Stimulated activated CD4-positive, alpha-beta T cell treated with anti-CD3 and anti-CD28 coated beads, Interleukin-4, amount 100 ng/mL, for 1 hour (primary cell): ENCODE measurements around the gene ERLIN1.
A peak's percentile ranks its signal among the peaks of the same experiment; 100 is the strongest.

ENCODE experiments used
- DNase-seq: peaks from one replicate; pipeline ENCODE4 v3.0.0-alpha.2; 2020

ERLIN1 gene

DNA sequence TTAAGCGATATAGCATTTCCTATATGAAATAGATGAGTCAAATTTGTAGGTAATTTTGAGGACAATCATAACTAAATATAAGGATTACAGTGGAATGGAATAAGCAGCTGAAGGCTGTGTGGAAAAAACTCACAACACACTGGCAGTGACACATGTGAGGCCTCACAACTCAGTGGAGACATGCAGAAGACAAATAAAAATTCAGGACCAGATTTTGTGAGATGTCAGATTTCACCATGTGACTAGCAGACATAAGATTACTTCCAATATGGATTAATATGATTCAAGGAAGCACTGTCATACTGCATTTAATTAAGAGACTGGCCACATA, 17.6 kb downstream of the ERLIN1 start:
- DNase-seq = no peak

DNA sequence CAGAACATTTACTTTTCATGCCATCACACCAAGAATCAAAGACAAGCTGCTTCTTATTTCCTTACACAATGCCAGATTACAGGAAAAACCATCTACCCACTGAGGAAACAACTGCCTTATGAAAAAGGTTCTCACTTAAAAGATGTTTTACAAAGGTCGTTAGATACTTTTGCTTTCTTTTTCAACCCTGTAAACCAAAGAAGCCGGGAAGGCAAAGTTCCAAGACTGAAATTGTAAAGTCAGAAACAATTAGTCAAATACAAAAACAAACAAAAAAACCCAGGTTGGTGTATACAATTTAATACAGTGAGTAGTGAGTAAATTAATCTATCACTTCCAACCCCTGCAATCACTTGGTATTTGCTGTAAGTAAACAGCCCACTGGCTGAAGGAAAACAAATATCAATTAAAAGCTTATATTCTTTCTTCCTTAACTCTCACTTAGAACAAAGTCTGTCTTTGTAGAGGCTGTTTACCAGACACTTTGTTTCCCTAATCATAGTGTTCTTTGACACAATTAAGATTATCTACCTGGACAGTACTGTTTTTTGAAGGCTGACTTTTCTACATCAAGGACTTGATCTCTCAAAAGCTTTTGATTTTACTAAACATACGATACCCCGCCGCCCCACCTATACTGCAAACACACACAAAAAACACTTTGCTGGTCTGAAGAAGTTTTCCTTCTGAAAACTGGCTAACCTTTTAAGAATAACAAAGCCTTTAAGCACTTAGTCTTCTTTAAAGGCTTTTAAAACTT, 18.1 kb downstream of the ERLIN1 start:
- DNase-seq = no peak

DNA sequence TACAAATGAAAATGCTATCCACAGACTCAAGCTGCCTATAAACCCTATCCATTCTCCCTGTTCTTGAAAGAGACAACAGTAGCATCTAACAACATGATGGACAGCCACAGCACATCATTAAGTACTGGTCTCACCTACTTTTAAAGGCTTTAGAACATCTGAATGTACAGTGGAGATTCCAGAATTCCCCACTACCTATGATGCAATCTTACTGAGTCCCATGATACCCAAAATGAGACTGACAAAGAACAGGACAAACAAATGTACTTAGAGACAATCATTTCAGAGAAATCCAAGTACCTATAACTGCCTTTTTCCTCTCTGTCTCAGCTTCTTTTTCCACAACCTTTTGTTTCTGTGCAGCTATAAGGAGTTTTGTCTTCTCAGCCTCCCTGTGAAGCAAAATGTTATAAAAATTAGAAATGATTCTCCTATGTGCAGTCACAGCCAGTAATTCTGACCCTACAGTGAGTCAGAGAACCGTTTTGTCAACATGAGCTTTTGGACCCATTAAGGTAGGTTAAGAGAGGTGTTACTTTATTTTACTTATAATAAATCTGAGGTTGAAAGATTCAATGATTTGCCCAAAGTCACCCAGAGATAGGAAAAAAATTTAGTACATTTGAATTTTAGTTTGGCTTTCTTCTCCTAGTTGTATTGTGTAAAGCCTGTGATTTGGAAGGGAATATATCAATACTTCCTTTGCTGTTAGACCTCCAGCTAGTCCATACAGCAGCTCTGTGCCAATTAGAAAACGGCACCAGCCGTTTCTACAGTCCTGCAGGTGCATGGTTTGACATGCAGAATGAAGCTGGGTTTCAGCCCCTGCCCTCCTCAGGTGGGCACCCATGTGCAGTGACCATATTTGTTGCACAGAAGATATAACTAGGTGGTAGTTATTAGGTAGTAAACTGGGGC, 21.9 kb downstream of the ERLIN1 start:
- no peak for DNase-seq

DNA sequence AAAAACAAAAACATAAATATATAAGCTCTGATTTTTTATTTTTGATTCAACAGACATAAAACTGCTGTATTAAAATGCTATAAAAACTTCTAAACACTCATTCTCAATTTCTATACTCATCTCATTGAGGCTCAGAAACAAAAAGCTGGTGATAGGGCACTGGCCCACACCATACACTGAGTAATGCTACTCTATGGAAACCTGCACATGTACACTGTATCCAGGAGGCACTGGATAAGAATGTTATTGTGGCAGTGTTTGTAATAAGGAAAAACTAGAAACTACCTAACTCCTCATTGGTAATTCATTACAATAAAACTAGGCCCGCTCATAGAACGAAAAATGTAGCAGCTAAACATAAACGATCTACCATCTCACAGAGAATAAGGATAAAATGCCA, 23.1 kb downstream of the ERLIN1 start:
- DNase-seq = no peak

GRCh38 chr10:100158044-100158805, 27.6 kb downstream of the ERLIN1 start:
- no peak for DNase-seq

DNA sequence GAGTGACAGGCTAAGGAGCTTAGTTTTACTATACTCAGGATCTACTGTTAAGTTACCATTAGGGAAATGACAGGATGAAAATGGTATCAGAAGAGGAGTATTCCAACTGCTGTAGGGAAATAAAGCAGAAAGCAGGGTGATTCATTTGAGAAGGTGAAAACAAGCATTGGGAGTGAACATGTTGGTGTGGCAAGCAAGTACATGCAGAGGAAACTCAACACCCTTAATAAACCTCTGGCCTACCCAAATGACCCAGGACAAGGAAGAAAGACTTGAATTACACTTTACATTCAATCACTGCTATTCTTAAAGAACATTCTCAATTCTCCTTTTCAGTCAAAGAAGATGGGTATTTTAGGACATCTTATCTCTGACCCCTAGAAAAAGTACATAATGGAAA, 28.7 kb downstream of the ERLIN1 start:
- DNase-seq = no peak

DNA sequence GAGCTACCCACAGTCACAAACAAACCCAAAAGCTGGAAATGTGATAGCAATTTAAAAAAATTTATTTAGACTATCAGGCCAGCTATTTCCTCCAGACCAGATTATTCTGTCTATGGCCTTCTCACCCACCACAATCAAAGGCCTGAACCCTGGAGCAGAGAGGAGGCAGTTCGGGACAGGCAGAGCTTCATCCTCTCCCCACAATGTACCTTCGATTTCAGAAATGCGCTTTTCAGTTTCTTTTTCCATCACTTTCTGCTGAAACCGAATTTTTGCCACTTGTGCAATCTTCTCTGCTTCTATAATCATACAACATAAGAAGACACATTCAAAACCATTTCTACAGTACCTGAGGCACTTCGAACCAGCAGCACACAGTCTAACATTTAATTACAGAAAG, 29.9 kb downstream of the ERLIN1 start:
- DNase-seq = no peak

DNA sequence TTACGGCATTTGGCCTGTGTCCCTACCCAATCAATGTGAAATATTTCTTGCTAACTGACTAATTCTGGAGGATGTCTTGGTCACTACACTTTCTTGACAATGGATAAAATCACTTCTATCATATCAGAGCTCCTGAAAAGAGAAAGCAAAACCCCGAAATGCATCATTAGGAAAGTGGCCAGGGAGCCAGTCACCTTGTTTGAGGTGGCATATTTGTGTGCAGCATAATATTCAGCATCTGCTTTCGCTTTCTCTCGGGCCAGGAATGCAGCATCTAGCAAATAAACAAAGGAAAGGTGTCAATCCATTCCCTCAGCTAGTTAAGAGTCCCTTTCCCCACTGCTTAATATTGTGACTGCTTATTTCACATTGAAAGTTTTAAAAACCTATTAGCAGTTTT, 31.2 kb downstream of the ERLIN1 start:
- DNase-seq = no peak

DNA sequence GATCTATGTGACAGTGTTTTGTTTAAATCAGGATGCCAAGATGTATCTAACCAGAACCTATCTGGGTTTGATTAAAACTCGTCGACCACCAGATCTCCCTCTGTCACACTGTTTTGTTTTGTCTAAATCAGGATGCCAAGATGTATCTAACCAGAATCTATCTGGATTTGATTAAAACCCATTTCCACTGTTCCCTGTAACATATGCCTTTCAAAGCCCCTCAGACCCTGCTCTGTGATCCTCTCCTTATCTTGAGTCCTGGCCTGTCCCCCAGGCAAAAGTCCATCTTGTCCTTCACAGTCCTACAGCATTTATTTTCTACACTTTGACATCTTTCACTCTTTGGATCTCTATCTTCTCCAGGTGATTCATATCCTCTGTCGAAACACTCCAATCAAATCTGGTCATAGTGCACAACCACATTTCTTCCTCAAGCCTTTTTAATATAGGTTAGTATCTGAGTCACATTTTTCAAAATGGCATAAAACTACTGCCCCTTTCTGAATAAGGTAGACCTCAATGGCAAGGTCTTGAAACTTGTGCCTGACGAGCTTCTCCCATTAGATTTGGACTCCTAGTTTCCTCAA, 32.5 kb downstream of the ERLIN1 start:
- no peak for DNase-seq

DNA sequence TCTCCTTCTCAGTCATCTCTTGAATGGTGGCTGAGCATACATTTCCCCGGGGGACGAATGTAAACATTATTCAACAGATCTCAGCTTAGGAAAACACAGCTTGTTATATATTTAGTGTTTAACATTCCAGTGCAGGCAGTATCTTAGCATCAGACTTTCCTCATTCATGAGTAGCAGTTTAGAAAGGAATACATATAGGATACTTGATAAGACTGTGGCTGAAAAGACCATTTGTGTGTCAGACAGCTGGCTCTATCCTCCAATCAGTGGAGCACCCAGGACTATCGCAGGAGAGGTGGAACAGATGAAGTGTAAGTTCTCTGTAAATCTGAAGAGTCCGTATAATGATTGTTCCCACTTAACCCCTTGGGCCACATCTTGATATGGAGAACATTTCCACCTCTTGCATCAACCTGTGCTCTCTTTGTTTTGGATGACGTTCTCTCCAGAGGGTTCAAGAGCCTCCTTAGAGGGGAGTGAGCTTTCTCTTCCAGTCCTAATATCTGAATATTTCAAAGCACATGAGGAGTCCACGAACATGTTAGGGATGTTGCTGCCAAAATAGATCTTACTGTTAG, 34.0 kb downstream of the ERLIN1 start:
- no peak for DNase-seq

DNA sequence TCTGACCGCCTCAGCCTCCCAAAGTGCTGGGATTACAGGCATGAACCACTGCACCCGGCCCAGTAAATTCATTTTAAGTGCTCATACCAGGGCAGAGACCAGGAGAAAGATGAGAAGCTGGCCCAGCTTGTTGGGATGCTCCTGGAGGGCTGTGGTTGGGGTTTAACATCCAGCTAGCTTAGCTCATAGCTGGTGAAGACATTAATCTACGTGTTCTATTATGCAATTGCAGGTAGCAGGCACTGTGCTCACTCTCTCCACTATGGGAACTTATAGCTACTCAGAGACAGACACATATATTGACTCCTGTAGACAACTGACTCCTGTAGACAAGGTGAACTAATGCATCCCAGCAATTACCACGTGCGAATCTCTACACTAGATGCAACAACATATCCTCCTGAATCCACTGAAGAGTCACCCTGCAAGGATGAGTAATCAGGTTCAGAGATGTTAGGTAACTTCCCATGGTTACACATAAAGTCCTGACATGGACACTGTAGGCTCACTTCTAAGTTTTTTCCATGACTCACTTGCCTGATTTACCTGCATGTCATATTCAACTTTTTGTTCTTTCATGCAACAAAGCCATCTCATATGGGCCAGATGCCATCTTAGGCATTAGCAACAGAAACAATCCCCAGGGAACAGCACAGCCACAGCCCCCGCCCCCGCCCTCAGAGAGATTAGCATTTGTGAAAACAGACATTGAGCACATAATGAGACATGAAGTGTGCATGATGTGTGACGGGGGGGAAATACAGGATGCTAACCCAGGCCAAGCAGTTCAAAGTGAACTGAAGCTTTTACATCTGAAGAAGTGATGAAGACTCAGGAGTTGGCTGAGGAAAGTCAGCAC, 37.2 kb downstream of the ERLIN1 start:
- peak; percentile 65 for DNase-seq

- no peak for DNase-seq
Observed at GRCh38 chr10:100146875-100147650, 38.8 kb downstream of the ERLIN1 start.

GRCh38 chr10:100146398-100146797, 39.4 kb downstream of the ERLIN1 start:
- DNase-seq = no peak

DNA sequence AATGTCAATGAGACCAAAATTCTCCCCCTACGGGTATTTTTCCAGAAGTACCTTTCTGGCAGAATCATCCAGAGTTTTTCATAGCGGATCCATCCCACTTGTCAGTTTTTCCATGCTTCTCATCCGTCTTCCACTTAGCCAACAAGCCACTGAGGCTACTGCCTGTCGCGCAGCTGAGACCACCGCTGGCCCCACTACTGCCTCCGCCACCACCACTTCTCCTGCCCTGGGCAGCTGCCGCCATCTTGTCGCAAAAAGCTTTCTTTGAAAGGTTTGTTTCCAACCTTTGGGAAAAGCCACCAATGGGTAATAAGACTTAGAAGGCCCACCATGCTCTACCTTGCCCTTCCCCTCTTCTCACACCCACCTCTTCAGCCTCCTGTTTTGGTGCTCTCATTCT, 42.1 kb downstream of the ERLIN1 start:
- DNase-seq = no peak

- DNase-seq = no peak
Observed at GRCh38 chr10:100141446-100142087, 44.3 kb downstream of the ERLIN1 start.

DNA sequence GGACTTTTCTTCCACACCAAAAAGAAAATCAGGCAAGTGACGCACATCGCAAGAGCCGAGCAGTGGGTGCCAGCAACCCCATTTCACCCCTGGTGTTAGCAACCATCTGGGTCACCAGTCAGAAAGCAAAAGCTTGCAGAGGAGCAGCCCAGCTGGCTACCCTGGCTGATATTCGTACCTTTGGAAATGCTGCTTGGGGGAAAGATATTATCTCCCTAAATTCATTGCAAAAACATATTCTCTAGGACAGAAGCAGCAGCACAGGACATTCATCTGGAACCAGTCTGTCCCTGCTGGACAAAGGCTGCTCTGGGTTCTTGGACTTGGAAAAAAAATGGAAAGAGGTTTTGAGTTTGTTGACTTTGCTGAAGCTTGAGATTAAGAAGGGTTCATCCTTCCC, 45.8 kb downstream of the ERLIN1 start:
- DNase-seq = no peak

GRCh38 chr10:100138921-100139496, 46.8 kb downstream of the ERLIN1 start:
- DNase-seq = no peak

DNA sequence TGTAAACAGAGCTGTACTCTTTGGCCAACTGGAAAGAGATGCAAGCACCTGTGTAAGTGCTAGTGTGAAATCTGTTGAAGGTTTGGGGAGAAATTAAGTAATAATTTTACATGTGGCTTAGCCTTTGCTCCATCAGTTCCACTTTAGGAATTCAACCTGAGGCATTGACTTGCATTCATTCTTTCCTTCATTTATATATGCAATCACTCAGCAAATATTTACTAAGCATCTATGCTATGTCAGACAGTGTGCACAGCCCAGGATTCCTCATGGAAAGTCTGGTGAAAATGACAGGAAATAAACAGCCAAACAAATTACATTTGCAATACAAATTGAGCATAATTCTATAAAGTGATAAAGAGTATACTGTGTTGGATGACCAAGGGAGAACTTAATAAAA, 50.3 kb downstream of the ERLIN1 start:
- DNase-seq = no peak

- no peak for DNase-seq
Observed at GRCh38 chr10:100133801-100134200, 52.0 kb downstream of the ERLIN1 start.

DNA sequence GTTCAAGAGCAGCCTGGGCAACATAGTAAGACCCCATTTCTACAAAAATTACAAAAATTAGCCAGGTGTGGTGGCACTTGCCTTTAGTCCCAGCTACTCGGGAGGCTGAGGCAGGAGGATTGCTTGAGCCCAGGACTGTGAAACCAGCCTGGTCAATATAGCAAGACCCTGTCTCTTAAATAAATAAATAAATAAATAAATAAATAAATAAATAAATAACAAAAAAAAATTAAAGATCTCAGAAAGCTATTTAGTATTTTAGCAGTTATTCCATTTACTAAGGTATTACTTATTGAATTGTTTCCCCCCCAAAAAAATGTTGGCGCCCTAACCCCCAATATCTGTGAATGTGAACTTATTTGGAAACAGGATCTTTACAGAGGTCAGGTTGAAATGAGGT, 53.4 kb downstream of the ERLIN1 start:
- no peak for DNase-seq
